IPS DF 6.9 (cell line): ENCODE measurements around the gene LRP5.

Experiments used
- DNase-seq: peaks from one replicate; pipeline ENCODE4 v3.0.0-alpha.2; 2013; ENCODE audit warnings: low read depth, low spot score
- H3K27ac ChIP-seq: one replicate; pipeline ENCODE4 v1.5.1; 2013; ENCODE audit warnings: low read length, control low read depth
- H3K27me3 ChIP-seq: 2 replicates; pipeline ENCODE4 v1.6.1; 2013; ENCODE audit warnings: mild to moderate bottlenecking, low read length; ENCODE audit not compliant: control insufficient read depth, insufficient read depth
- H3K36me3 ChIP-seq: 2 replicates; pipeline ENCODE4 v1.6.1; 2013; ENCODE audit warnings: low read length; ENCODE audit not compliant: control insufficient read depth, insufficient read depth
- H3K4me1 ChIP-seq: 2 replicates; pipeline ENCODE4 v1.6.1; 2013; ENCODE audit warnings: low read length; ENCODE audit not compliant: control insufficient read depth, insufficient read depth
- H3K4me3 ChIP-seq: 2 replicates; pipeline ENCODE4 v1.5.1; 2013; ENCODE audit warnings: mild to moderate bottlenecking, low read length
- H3K9me3 ChIP-seq: 2 replicates; pipeline ENCODE4 v1.6.1; 2013; ENCODE audit warnings: low read length, inconsistent platforms; ENCODE audit not compliant: control insufficient read depth, insufficient read depth
- WGBS: extraction: QIAGEN DNeasy Blood & Tissue Kit; methylation state at CpG from one replicate; pipeline ENCODE4 v1.1.7; 2013; ENCODE audit warnings: mixed read lengths, missing lambda C conversion rate; ENCODE audit not compliant: insufficient read length, insufficient coverage; 5-methylcytosine and 5-hydroxymethylcytosine counted together

LRP5 gene

GRCh38 chr11:68324241-68324640 lies 11.8 kb downstream of the LRP5 start:
- Histone ChIP-seq H3K27ac (no peak overlapping the region), H3K9me3 (no peaks in the 10 kb centered on the region), H3K27me3 (no peaks in the 10 kb centered on the region), H3K36me3 (no peaks in the 10 kb centered on the region), H3K4me1 (peaks cover 15% of the 10 kb centered on the region), H3K4me3 (no peak overlapping the region)
- no peak for DNase-seq
- WGBS = no CpG with 5 or more reads among the region's 9 CpGs

GRCh38 chr11:68324695-68325094 lies 12.3 kb downstream of the LRP5 start:
- no CpG with 5 or more reads among the region's 10 CpGs for WGBS
- H3K9me3 ChIP-seq = no peaks in the 10 kb centered on the region
- H3K27ac ChIP-seq = no peak overlapping the region
- no peak overlapping the region for H3K4me3 ChIP-seq
- DNase-seq = no peak
- H3K4me1 ChIP-seq = peaks cover 15% of the 10 kb centered on the region
- H3K36me3 ChIP-seq = no peaks in the 10 kb centered on the region
- no peaks in the 10 kb centered on the region for H3K27me3 ChIP-seq

GRCh38 chr11:68325183-68325906 lies 13.0 kb downstream of the LRP5 start:
- H3K4me3 ChIP-seq = no peak overlapping the region
- no peak overlapping the region for H3K27ac ChIP-seq
- H3K4me1 ChIP-seq = peaks cover 19% of the 10 kb centered on the region
- no CpG with 5 or more reads among the region's 18 CpGs for WGBS
- DNase-seq = no peak
- H3K27me3 ChIP-seq = no peaks in the 10 kb centered on the region
- no peaks in the 10 kb centered on the region for H3K9me3 ChIP-seq
- no peaks in the 10 kb centered on the region for H3K36me3 ChIP-seq

DNA sequence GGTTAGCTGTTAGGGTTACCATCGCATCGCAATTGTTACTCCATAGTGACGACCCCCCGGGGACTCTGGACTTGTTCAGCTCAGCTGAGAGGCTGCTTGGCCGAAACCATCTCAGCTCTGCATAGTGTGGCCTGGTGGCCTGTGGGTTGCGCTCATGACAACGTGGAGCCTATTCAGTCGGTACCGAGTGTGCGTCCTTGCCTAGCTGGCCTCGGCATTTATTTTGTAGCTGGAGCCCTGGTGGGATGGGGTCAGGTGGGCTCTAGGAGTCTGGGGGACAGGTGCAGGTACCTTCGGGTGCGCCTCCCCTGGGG lies 13.5 kb downstream of the LRP5 start:
- no peak overlapping the region for H3K27ac ChIP-seq
- H3K4me1 ChIP-seq = peaks cover 19% of the 10 kb centered on the region
- no peaks in the 10 kb centered on the region for H3K36me3 ChIP-seq
- WGBS = no CpG with 5 or more reads among the region's 13 CpGs
- no peak overlapping the region for H3K4me3 ChIP-seq
- DNase-seq = no peak
- no peaks in the 10 kb centered on the region for H3K9me3 ChIP-seq
- no peaks in the 10 kb centered on the region for H3K27me3 ChIP-seq

- Histone ChIP-seq H3K4me1 (peaks cover 19% of the 10 kb centered on the region), H3K27me3 (no peaks in the 10 kb centered on the region), H3K9me3 (no peaks in the 10 kb centered on the region), H3K36me3 (no peaks in the 10 kb centered on the region), H3K27ac (no peak overlapping the region), H3K4me3 (no peak overlapping the region)
- no peak for DNase-seq
- WGBS = no CpG with 5 or more reads among the region's 28 CpGs
These were observed 14.2 kb downstream of the LRP5 start for GRCh38 chr11:68326334-68327215.

- Histone ChIP-seq H3K27me3 (no peaks in the 10 kb centered on the region), H3K4me3 (no peak overlapping the region), H3K9me3 (no peaks in the 10 kb centered on the region), H3K4me1 (peaks cover 23% of the 10 kb centered on the region), H3K36me3 (no peaks in the 10 kb centered on the region), H3K27ac (no peak overlapping the region)
- WGBS = no CpG with 5 or more reads among the region's 19 CpGs
- DNase-seq = no peak
These were observed 15.4 kb downstream of the LRP5 start for GRCh38 chr11:68327586-68328370.

DNA sequence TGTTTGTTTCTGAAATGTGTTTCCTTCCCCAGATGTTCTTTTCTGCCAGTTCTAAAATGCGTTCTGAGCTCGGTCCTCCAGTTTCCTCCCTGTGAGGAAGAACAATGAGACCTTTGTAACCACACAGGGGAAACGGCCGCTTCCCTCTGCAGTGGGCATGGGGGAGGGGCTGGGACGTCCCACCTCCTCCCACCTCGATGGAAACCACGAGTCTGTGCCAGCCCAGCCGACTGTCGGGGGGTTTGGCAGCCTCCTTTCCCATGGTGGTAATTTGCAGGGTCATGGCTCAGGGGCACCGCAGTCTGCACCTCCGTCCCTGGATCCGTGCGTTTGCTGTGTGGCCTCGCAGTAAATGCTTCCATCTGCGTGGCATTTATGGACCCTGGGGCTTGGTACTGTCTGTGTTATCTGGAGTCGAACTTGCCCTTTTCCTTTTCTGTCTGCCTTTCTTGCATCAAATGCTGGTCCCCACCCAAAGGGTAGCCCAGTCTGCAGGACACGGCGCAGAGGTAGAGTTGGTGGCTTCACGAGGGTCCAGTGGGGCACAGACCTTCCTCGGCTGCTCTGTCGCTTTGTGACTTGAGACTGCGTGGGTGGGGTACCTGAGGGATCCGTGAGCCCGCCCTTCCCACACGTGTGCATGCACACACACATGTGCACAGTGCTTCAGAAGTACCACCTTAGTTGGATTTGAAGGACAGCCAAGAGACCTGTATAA lies 16.1 kb downstream of the LRP5 start:
- Histone ChIP-seq H3K36me3 (no peaks in the 10 kb centered on the region), H3K4me1 (peaks cover 23% of the 10 kb centered on the region), H3K27me3 (no peaks in the 10 kb centered on the region), H3K4me3 (no peak overlapping the region), H3K9me3 (no peaks in the 10 kb centered on the region), H3K27ac (no peak overlapping the region)
- no CpG with 5 or more reads among the region's 25 CpGs for WGBS
- DNase-seq = no peak

DNA sequence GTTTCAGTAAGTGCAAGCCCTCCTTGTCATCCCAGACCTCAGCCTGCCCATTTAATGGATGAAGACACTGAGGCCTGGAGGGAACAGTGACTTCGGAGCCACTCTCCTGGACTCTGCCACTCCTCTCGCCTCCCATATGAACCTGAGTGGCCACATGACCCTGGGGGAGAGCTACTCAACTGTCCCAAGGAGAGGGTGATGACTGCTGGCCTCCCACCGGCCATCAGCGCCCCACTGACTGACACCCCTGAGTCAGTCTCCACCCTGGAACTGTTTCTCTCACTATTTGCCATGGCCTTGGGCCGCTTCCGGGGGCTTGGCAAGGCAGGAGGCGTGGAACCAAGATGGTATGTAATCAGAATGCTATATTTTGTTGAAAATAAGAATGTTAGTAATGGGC lies 17.1 kb downstream of the LRP5 start:
- no peaks in the 10 kb centered on the region for H3K27me3 ChIP-seq
- H3K36me3 ChIP-seq = no peaks in the 10 kb centered on the region
- H3K4me3 ChIP-seq = no peak overlapping the region
- DNase-seq = no peak
- WGBS = no CpG with 5 or more reads among the region's 7 CpGs
- H3K9me3 ChIP-seq = no peaks in the 10 kb centered on the region
- peaks cover 23% of the 10 kb centered on the region for H3K4me1 ChIP-seq
- no peak overlapping the region for H3K27ac ChIP-seq

DNA sequence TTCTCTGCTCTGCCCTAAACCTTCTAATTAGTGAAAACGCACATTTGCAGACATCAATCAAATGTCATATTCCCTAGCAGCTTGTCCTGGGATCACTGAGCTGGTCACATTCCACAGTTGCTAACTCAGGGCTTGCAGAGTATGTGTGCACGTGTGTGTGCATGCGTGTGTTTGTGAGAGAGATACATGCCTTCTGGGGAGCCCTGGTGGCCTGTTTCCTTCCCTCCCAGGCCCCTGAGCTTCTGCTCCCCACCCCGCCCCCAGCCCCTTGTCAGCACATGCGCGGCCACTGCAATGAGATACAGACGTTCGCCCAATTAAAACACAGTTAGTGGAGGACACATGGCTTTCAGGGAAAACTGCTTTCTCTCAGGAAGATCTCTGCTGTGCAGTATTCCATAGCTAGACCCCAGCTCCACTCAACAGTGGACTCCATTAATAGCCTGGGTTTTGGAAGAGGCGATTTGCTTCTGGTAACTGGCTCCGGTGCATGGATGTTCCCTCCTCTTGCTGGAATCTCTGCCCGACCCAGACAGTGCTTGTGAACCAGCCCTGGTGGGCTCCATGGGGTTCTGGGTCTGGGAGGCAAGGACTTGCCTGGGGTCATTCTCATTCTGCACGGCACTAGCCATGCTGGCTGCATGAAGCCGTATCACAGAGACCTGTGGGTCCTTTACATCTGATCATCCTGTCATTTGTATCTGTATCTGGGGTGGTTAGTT lies 17.7 kb downstream of the LRP5 start:
- Histone ChIP-seq H3K36me3 (no peaks in the 10 kb centered on the region), H3K27me3 (no peaks in the 10 kb centered on the region), H3K27ac (no peak overlapping the region), H3K9me3 (no peaks in the 10 kb centered on the region), H3K4me1 (peaks cover 23% of the 10 kb centered on the region), H3K4me3 (no peak overlapping the region)
- no peak for DNase-seq
- no CpG with 5 or more reads among the region's 13 CpGs for WGBS
